DMS 273 treated with DMSO at 0.1 percent for 48 hours (cell line): Measurements from ENCODE around the gene PYDC1.
"Not testable (repeated sequence)": the region's sequence is repeated elsewhere in the genome, so short reads cannot be mapped to it uniquely, and the experiment has no call there.

ENCODE experiments used
- DNase-seq: peaks from one replicate; lab custom pipeline; 2025; lab: John Stamatoyannopoulos, UW

Gene PYDC1

DNA sequence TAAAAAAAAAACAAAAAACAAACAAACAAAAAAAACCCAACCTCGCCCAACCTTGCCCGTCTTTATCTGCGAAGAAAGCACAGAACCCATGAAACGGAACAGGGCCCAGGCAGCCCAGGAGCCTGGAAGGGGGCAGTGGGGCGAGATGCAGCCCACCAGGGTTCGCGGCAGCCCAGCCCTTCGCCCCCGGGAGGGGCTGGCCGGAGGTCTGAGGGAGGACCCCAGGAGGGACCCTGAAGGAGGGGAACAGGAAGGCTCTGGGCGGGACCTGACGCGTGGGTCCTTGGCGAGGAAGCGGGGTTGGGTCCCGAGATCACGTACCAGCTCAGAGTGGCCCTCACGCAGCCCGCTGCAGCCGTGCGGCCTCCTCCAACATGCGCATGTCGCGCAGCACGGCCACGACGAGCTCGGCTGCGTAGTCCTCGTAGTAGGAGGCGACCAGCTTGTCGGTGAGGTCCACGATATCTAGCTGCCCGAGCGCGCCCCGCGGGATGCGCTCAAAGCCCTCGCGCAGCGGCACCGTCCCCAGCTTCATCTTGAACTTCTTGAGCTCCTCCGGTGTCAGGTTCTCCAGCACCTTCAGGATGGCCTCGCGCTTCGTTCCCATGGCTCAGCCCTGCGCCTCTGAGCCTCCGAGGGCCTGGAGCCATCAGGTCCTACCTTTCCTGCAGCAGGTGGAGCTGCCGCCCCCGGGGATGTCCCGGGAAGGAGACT, at the start of gene PYDC1:
Gene PYDC1, minus strand, starts transcription at position 714 of the 714 bp plus-strand sequence. Its CDS starts 107 bp downstream, at position 607.
- no peak for DNase-seq

GRCh38 chr16:31265329-31266245, 48.7 kb upstream of the PYDC1 start:
- no peak for DNase-seq

GRCh38 chr16:31262084-31262483, 45.1 kb upstream of the PYDC1 start:
- DNase-seq = no peak

DNA sequence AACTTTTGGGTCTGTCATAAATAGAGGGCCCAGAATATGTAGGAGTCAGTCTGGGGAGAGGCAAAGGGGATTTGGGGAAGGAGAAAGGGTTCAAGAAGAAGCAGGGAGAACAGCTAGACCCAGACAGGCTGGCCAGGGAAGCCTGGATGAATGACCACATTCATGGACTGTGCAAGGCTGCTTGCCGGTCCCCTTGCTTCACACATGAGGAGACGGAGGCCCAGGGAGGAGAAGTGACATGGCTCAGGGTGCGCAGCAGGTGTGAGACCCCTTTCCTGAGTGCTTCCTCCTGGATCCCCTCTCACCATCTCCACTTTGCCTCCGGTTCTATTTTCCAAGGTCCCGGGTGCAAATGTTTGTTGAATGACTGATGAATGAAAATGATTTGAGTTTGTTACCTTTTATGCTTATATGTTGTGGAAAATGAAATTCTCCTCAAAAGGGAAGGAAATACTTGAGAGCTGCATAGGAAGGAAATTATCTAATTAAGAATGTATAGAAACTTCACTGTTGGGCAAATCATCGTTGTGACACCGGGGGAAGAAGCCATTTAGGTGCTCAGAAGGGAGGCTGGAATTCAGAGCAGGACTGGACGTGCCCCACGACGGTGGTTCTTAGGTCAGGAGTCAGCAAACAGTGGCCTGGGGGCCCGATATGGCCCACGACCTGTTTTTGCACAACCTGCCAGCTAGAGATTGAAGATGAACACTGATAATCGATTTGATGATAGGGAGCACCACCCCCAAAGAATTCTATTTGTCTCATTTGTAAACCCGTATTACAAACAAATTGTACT, 43.4 kb upstream of the PYDC1 start:
- no peak for DNase-seq

DNA sequence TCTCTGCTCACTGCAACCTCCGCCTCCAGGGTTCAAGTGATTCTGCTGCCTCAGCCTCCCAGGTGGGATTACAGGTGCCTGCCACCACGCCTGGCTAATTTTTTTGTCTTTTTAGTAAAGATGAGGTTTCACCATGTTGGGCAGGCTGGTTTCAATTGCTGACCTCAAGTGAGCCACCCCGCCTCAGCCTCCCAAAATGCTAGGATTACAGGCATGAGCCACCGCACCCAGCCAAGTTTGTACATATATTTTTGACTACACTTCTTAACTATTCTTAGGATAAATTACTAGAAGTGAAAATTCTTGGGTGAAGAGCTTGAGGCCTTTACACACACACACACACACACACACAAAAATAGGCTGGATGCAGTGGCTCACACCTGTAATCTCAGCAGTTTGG, 41.4 kb upstream of the PYDC1 start:
- DNase-seq = no peak

DNA sequence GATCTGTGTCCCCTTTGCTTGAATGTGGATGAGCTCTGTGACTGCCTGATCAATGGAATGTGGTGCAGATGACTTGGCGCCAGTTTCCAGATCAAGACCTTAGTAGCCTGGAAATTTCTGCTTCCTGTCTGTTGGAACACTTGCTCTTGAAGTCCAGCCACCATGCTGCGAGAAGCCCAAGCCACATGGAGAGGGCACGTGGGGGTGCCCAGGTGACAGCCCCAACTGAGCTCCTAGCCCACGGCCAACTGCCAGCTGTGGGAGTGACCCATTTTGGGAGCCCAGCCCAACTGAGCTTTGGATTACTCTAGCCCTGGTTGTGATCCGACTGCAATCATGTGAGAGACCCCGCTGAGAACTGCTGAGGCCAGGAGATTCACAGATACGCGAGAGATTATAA, 39.5 kb upstream of the PYDC1 start:
- DNase-seq = no peak

DNA sequence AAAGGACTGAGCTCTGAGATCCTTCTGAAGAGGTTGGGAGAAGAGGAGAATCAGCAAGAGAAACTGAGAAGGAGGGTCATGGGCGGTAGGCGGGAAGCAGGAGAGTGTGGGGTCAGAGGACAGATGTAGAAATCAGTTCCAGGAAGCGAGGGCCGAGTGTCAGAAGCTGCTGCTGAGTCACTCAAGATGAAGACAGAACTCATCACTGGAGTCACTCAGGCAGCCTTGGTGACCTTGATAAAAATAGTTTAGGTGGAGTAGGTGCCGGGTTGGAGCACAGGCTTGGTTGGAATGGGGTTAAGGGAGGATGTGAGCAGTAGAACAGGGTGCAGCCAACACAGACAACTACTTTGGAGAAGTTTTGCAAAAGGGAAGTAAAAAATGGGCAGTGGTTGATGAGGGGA, 36.7 kb upstream of the PYDC1 start:
- no peak for DNase-seq

GRCh38 chr16:31251435-31251834, 34.5 kb upstream of the PYDC1 start:
- DNase-seq = no peak

GRCh38 chr16:31250782-31251384, 33.9 kb upstream of the PYDC1 start:
- DNase-seq = no peak

- no peak for DNase-seq
Observed at GRCh38 chr16:31248344-31248743, 31.4 kb upstream of the PYDC1 start.

DNA sequence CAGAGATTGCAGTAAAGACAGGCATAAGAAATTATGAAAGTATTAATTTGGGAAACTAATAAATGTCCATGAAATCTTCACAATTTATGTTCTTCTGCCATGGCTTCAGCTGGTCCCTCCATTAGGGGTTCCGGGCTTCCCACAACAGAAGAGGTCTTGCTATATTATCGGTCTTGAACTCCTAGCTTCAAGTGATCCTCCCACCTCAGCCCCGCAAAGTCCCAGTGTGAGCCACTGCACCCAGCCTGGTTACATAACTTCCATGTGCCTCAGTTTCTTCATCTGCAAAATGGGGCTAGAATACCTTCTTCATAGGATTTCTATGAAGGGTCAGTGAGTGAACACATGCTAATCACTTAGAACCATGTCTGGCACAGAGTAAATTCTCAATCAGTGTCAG, 29.4 kb upstream of the PYDC1 start:
- DNase-seq = no peak

GRCh38 chr16:31245598-31245997, 28.7 kb upstream of the PYDC1 start:
- DNase-seq = not testable (repeated sequence)

GRCh38 chr16:31243734-31244670, 27.1 kb upstream of the PYDC1 start:
- DNase-seq = no peak

GRCh38 chr16:31242206-31242605, 25.3 kb upstream of the PYDC1 start:
- no peak for DNase-seq

GRCh38 chr16:31238041-31238440, 21.1 kb upstream of the PYDC1 start:
- DNase-seq = no peak

- no peak for DNase-seq
Observed at GRCh38 chr16:31229501-31229900, 12.6 kb upstream of the PYDC1 start.

- DNase-seq = no peak
Observed at GRCh38 chr16:31228206-31228605, 11.3 kb upstream of the PYDC1 start.

- DNase-seq = no peak
Observed at GRCh38 chr16:31225193-31225592, 8.3 kb upstream of the PYDC1 start.

GRCh38 chr16:31224092-31224955, 7.4 kb upstream of the PYDC1 start:
- DNase-seq = no peak

GRCh38 chr16:31223044-31223443, 6.1 kb upstream of the PYDC1 start:
- DNase-seq = no peak
